HEK293 (cell line): ENCODE results near the gene TMEM183A.

Source experiments
- CTCF ChIA-PET: fragments of 350-600 bp; formaldehyde crosslinking; extraction: SDS; loops from one replicate; lab custom pipeline; 2021; ENCODE audit warnings: antibody characterized with exemption; lab: Yijun Ruan, JAX
- POLR2A ChIA-PET: fragments of 300-600 bp; formaldehyde crosslinking; extraction: SDS; loops from one replicate; lab custom pipeline; 2020; ENCODE audit warnings: antibody characterized with exemption, inconsistent platforms; lab: Yijun Ruan, JAX
- H3K27ac ChIP-seq: fragments of 200-500 bp; sonication (Bioruptor generic); 2 replicates; pipeline ENCODE4 v1.5.1; 2014; ENCODE audit warnings: low read depth, low read length, control low read depth, inconsistent platforms; ENCODE audit errors: extremely low read depth
- H3K36me3 ChIP-seq, 2 experiments: fragments of 200-500 bp in 1 of 2; sonication (Bioruptor generic) in 1 of 2; 1 replicate in 1 of 2; 2 replicates in 1 of 2; pipeline ENCODE4 v1.5.1; 2014 to 2017; ENCODE audit warnings: inconsistent platforms in 2 of 2, low read length in 2 of 2; ENCODE audit not compliant: control insufficient read depth in 2 of 2, insufficient read depth in 1 of 2
- H3K4me1 ChIP-seq: fragments of 200-500 bp; sonication (Bioruptor generic); 2 replicates; pipeline ENCODE4 v1.5.1; 2014; ENCODE audit warnings: mild to moderate bottlenecking, low read length, inconsistent platforms; ENCODE audit not compliant: control insufficient read depth, insufficient read depth
- H3K4me3 ChIP-seq: 2 replicates; pipeline ENCODE4 v1.5.1; 2011; ENCODE audit warnings: low read depth, mild to moderate bottlenecking, control low read depth, low read length, moderate library complexity
- H3K9me3 ChIP-seq: fragments of 200-500 bp; sonication (Bioruptor generic); 2 replicates; pipeline ENCODE4 v1.5.1; 2014; ENCODE audit warnings: low read depth, low read length, inconsistent platforms; ENCODE audit not compliant: control insufficient read depth, insufficient read depth
- PRDM10 ChIP-seq: fragments of 450-650 bp; formaldehyde crosslinking; IDR thresholded peaks from 2 replicates; pipeline ENCODE4 v1.5.1; 2016; ENCODE audit warnings: missing biosample characterization, missing genetic modification characterization
- ZBTB48 ChIP-seq: fragments of 450-650 bp; formaldehyde crosslinking; IDR thresholded peaks from 2 replicates; pipeline ENCODE4 v1.5.1; 2016; ENCODE audit warnings: missing biosample characterization, missing genetic modification characterization
- ZNF148 ChIP-seq: fragments of 450-650 bp; formaldehyde crosslinking; IDR thresholded peaks from 2 replicates; pipeline ENCODE4 v1.5.0; 2017; ENCODE audit warnings: missing biosample characterization, missing genetic modification characterization, borderline replicate concordance
- ZNF184 ChIP-seq: fragments of 450-650 bp; IDR thresholded peaks from 2 replicates; pipeline ENCODE4 v1.5.1; 2018; ENCODE audit warnings: missing biosample characterization, mild to moderate bottlenecking, missing genetic modification characterization
- ZNF214 ChIP-seq: fragments of 450-650 bp; formaldehyde crosslinking; IDR thresholded peaks from 2 replicates; pipeline ENCODE4 v1.5.1; 2017; ENCODE audit warnings: missing biosample characterization, mild to moderate bottlenecking, missing genetic modification characterization, borderline replicate concordance
- ZNF274 ChIP-seq, 2 experiments: fragments of 200-500 bp in 1 of 2; fragments of 450-650 bp in 1 of 2; sonication (Bioruptor generic) in 1 of 2; formaldehyde crosslinking in 1 of 2; IDR thresholded peaks; 2 replicates each; pipeline versions ENCODE4 v1.5.1 to v1.6.1; 2014 to 2016; ENCODE audit warnings: borderline replicate concordance in 1 of 2, inconsistent platforms in 1 of 2, low read length in 1 of 2, missing biosample characterization in 1 of 2, missing genetic modification characterization in 1 of 2
- ZNF335 ChIP-seq: fragments of 450-650 bp; formaldehyde crosslinking; conservative IDR thresholded peaks from 2 replicates; pipeline ENCODE4 v1.5.1; 2016; ENCODE audit warnings: missing biosample characterization, missing genetic modification characterization
- ZNF341 ChIP-seq: fragments of 450-650 bp; formaldehyde crosslinking; IDR thresholded peaks from 2 replicates; pipeline ENCODE4; 2016; ENCODE audit warnings: low read depth, missing biosample characterization, missing genetic modification characterization
- ZNF394 ChIP-seq: fragments of 450-650 bp; formaldehyde crosslinking; IDR thresholded peaks from 2 replicates; pipeline ENCODE4 v1.5.1; 2016; ENCODE audit warnings: missing biosample characterization, missing genetic modification characterization, mild to moderate bottlenecking, moderate library complexity, borderline replicate concordance
- ZNF692 ChIP-seq: fragments of 450-650 bp; formaldehyde crosslinking; IDR thresholded peaks from 2 replicates; pipeline ENCODE4 v1.5.1; 2016; ENCODE audit warnings: missing biosample characterization, missing genetic modification characterization
- ZNF776 ChIP-seq: fragments of 450-650 bp; formaldehyde crosslinking; IDR thresholded peaks from 2 replicates; pipeline ENCODE4 v1.5.0; 2017; ENCODE audit warnings: missing biosample characterization, missing genetic modification characterization, borderline replicate concordance

The TMEM183A gene

GRCh38 chr1:202966006-202966898, 40.9 kb upstream of the TMEM183A start (continued):
- TF ChIP-seq ZNF148 (no peak), ZBTB48 (tag by site-specific recombination) (no peak), ZNF214 (tag by site-specific recombination) (no peak), ZNF184 (no peak), ZNF776 (tag by site-specific recombination) (no peak)

GRCh38 chr1:202967684-202968281, 39.4 kb upstream of the TMEM183A start:
- H3K9me3 ChIP-seq, result no peaks in the 10 kb centered on the region
- TF ChIP-seq ZNF274 (IDR thresholded peaks at IDR 0.05; ENCODE audit: low read length) (no peak), ZNF274 (tag by site-specific recombination; IDR thresholded peaks at IDR 0.05; ENCODE audit: borderline replicate concordance) (no peak), ZNF394 (tag by site-specific recombination) (0 out of 2 replicates have a peak, but pooled peaks have one; percentile 4), ZNF335 (tag by site-specific recombination) (peak; percentile 53), ZNF341 (tag by site-specific recombination) (peak; percentile 60), ZNF692 (tag by site-specific recombination) (no peak), PRDM10 (peak; percentile 91)
- TF ChIP-seq, all 188 proteins: peak for 4
- ChIA-PET POLR2A (interaction anchor here (0.8 to 1.4 kb wide), 3 partner anchors 8 to 79 kb away, joined by 3 to 4 read pairs (median 3); partner anchors contain the start of gene TMEM183A), CTCF (interaction anchor here (0.6 to 1.5 kb wide), 7 partner anchors 8 to 274 kb away, joined by 3 to 8 read pairs (median 3); partner anchors contain the start of gene TMEM183A)
- Histone ChIP-seq H3K36me3 (peaks cover 0 to 30% of the 10 kb centered on the region in 2 experiments; a peak in 1 of 3 replicates), H3K4me3 (peak overlapping the region; percentile 49), H3K27ac (peak overlapping the region; percentile 45; the same call in 1 of the 2 replicates), H3K4me1 (0 out of 2 replicates have a peak, but pooled peaks cover 2% of the 10 kb centered on the region)
